HG03520 (cell line): ENCODE results near the gene ZNF679.
"Not testable (repeated sequence)": the region's sequence is repeated elsewhere in the genome, so short reads cannot be mapped to it uniquely, and the experiment has no call there.

ENCODE experiments used
- ATAC-seq: cut with Tn5 transposase; IDR thresholded peaks from one replicate; pipeline ENCODE4 v1.9.1; 2021; ENCODE audit warnings: mild to moderate bottlenecking, moderate library complexity; ENCODE audit not compliant: unreplicated experiment

Gene ZNF679

DNA sequence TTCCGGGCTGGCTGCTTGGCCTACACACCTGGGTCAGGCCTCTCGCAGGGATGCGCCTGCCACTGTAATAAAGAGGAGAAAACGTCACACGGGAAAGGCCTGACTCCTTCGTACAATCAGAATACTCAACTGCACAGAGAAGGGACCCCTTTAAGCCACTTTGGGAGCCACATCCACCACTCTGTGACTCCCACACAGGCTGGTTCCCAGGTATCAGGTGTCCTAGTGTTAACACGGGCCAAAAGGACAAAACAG, 79.7 kb downstream of the ZNF679 start:
- no peak for ATAC-seq

DNA sequence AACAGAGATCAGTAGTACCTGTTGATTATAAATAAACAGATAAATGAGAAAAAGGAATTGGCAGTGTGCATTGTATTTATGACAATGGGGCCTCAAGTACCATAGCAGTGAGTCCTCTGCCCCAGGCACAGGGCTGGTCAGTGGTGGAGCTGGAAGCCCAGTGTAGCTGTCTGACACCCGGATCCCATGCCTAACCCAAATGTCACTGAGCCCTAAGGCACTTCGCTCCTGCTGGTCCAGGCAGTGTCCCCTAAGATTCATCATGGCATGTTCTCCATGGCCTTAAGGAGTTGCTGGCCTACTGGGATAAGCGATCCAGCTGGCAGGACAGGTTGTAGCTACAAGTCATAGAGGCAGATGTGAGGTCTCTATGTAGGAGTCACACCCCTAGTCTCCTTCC, 82.2 kb downstream of the ZNF679 start:
- no peak for ATAC-seq

DNA sequence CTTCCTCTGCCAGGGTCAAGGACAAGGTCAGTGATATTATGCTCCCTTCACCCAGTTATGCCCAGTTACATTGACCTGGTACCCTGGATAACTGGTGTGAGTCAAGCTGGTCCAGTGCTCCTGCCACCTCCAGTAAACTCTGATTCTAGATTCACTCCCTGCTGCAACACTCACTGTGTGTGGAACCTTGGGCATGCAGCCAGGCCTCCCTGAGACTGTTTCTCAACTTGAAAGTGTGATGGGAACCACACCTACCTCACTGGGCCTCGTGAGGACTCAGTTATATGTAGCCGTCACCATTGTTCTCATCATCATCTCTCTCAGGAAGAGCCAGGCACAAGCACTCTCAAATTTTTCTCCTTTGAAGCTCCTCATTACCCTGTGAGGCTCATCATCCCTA, 84.6 kb downstream of the ZNF679 start:
- ATAC-seq, result no peak

DNA sequence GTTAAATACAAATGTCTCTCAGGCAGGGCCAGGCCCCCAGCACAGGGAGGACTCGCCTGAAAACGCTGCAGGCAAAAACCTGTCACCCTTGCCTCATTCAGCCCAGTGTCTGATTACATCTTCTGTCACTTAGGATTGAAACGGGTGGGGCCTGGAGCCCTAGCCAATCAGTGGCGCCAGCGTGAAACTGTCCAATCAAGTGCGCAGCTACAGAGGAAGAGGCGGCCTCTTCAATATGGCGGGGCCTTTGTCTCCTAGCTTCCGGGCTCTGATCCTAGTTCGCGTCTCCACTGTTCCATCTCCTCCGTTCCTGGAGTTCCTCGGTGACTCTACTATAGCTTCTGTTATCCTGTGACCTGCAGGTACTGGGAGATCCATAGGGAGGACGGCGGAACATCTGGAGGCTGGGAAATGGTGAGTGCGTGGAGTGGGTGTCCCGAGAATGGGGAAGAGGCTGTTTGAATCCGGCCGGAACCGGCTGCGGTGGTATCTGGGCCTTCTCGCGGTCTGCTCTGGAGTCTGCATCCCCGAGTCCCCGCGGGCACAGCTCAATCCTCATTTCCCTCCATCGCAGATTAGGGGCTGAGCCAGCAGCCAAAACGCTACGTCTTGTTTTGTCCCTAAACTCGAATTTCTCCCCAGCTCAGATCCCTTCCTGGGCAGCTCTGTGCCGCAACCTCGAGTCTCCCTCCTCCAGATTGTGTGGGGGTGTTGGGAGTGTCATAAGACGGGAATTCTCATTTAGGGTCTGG, 85.6 kb downstream of the ZNF679 start, which contains the start of gene ZNF736:
Gene ZNF736, plus strand, starts transcription at position 222 of the 752 bp plus-strand sequence. Its CDS starts 190 bp downstream, at position 412.
- peak; percentile 100 for ATAC-seq

DNA sequence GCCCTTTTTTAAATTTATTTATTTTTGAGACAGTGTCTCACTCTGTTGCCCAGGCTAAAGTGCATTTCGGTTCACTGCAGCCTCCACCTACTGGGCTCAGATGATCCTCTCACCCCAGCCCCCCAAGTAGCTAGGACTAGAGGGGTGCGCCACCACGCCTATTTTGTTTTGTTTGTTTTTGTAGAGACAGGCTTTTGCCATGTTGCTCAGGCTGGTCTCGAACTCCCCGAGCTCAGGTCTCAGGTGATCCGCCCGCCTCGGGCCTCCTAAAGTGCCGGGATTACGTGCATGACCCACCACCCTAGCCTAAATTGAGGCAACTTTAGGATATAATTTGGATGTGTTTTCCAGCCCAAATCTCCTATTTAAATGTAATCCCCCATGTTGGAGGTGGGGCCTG, 86.3 kb downstream of the ZNF679 start:
- ATAC-seq, result no peak

DNA sequence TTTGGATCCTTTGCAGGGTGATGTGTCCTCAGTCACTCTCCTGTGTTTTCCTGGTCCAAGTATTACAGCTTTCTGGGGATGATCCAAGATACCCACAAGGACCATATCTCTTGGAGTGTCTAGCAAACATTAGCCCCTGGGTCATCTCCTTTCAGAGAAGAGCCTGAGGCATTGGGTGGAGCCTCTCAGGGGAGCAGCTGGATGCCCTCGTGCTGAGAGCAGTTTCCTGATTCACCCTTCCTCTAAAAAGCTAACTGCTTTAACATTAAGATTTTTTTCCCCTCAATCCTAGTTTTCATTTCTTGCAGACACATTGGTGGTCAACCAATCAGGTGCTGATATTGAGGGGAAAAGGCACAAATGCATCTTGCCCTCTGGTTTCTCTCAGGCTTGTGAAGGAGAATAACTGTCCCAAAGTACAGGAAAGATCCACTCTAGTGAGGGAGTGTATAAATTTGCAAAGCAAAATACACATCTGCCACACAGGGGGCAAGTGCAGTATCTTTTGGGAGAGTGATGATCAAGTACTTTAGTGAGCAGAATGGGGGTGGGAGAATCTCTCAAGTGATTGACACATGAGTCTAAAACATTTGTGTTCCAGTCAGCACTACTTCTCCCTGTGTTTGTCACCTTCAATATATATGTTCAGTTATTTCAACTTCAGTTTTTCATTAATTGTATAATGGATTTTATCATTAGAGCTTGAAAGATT, 87.9 kb downstream of the ZNF679 start:
- ATAC-seq, result not testable (repeated sequence)
